Pancreas (tissue), 10 donors: ENCODE results near the gene SYT6. TPM values are rescaled to one million over a fixed set of nuclear protein-coding genes. Genes with fewer than 3 reads are reported as not detected.
A peak's percentile ranks its signal among the peaks of the same experiment; 100 is the strongest.

Experiments
- ATAC-seq, 4 donors: fragments of 200-7000 bp; cut with Tn5 transposase; one replicate each; pipeline versions ENCODE4 v1.8.0 to v1.9.1; 2020; ENCODE audit warnings: mild to moderate bottlenecking in 4 of 4, moderate library complexity in 4 of 4
- DNase-seq, 6 donors: peaks; one replicate each; pipeline ENCODE4 v3.0.0-alpha.2; 2020
- FAIRE-seq: peaks from 2 replicates; lab custom pipeline; 2012; peaks lifted over from hg19 to GRCh38; lab: Jason Lieb, UNC
- H3K27ac ChIP-seq, 4 donors: fragments of 200-600 bp; sonication (generic); 1 replicate in 3 of 4; 2 replicates in 1 of 4; pipeline versions ENCODE4 v1.5.0 to v1.8.0; 2020
- H3K27me3 ChIP-seq, 4 donors: fragments of 200-600 bp; one replicate each; pipeline ENCODE4 v1.8.0; 2021
- H3K36me3 ChIP-seq, 3 donors: fragments of 200-600 bp; sonication (generic) in 1 of 3; one replicate each; pipeline versions ENCODE4 v1.5.0 to v1.8.0; 2020 to 2021
- H3K4me1 ChIP-seq, 3 donors: fragments of 200-600 bp; one replicate each; pipeline ENCODE4 v1.8.0; 2021
- H3K4me3 ChIP-seq, 4 donors: fragments of 200-600 bp; sonication (generic) in 2 of 4; one replicate each; pipeline versions ENCODE4 v1.5.0 to v1.8.0; 2020 to 2021
- H3K9me3 ChIP-seq, 4 donors: fragments of 200-600 bp; one replicate each; pipeline ENCODE4 v1.8.0; 2021
- CTCF ChIP-seq, 4 donors: fragments of 200-600 bp; sonication (generic) in 3 of 4; IDR thresholded peaks; one replicate each; pipeline versions ENCODE4 v1.5.0 to v1.8.0; 2021; ENCODE audit warnings: antibody characterized with exemption in 4 of 4
- WGBS, 2 donors: extraction: QIAGEN DNeasy Blood & Tissue Kit; methylation state at CpG; one replicate each; pipeline ENCODE4 v1.1.7; 2013; 5-methylcytosine and 5-hydroxymethylcytosine counted together
- intact Hi-C, 3 donors: fragments of 100-400 bp; cut with DNase I; formaldehyde crosslinking; loops; one replicate each; pipeline versions ENCODE4 v1.11.1 to v1.14.2; 2022
- polyA plus RNA-seq, 2 donors: library from polyadenylated mRNA; stranded (reverse); fragments of 200-250 nt; gene quantifications; one replicate each; pipeline ENCODE4 v1.2.3, GENCODE V29; 2013
- total RNA-seq, 6 donors: library from RNA; stranded (reverse); fragmentation: NEBNext Ultra II Directional in 4 of 6; extraction: Animal tissue kit (Norgen Biotek cat#: 25700) in 4 of 6; gene quantifications; one replicate each; pipeline versions ENCODE4 v1.2.1 to v1.2.4, GENCODE V29; 2021 to 2023
- donor health status: healthy with polysubstance abuse.
- donor health status: DM: no; HTN: no; CAD: no; lungs with moderate emphysema.
- donor health status: DM: no; HTN: no; CAD: no.
- donor health status: control.
- donor health status: control.
- donor health status: Bipolar disorder and iron deficiency.
- donor health status: DM: yes; HTN: yes; CAD: no.
- donor health status: DM: no; HTN: no; CAD: no.
- donor health status: DM: no; HTN: no; CAD: no.
- donor health status: DM: yes; HTN: yes; CAD: no.

The SYT6 gene
- total and polyA plus RNA-seq, 8 donors: 0.81 to 5.2 (median 2.9) TPM

GRCh38 chr1:114090738-114091505 is 62.7 kb downstream of the SYT6 start:
- no peaks in the 10 kb centered on the region for H3K9me3 ChIP-seq
- no peak overlapping the region for H3K4me3 ChIP-seq
- FAIRE-seq: no peak
- H3K27me3 ChIP-seq: no peaks in the 10 kb centered on the region
- H3K4me1 ChIP-seq: no peaks in the 10 kb centered on the region
- TF ChIP-seq CTCF (IDR thresholded peaks at IDR 0.05): no peak
- no peaks in the 10 kb centered on the region for H3K36me3 ChIP-seq
- WGBS, 2 donors: 78 to 86% methylated on average over 11 of the region's 11 CpGs
- no peak overlapping the region for H3K27ac ChIP-seq
- DNase-seq: no peak
- ATAC-seq: no peak
- intact Hi-C loops: no loop called here

- WGBS, 2 donors: 76 to 80% methylated on average over 4 of the region's 4 CpGs
- intact Hi-C loops: no loop called here
- no peak for DNase-seq
- TF ChIP-seq CTCF (IDR thresholded peaks at IDR 0.05): no peak
- H3K36me3 ChIP-seq: no peaks in the 10 kb centered on the region
- FAIRE-seq: no peak
- H3K4me3 ChIP-seq: no peak overlapping the region
- H3K27me3 ChIP-seq: no peaks in the 10 kb centered on the region
- no peaks in the 10 kb centered on the region for H3K4me1 ChIP-seq
- H3K27ac ChIP-seq: no peak overlapping the region
- no peaks in the 10 kb centered on the region for H3K9me3 ChIP-seq
- ATAC-seq: no peak
These were observed 64.0 kb downstream of the SYT6 start for GRCh38 chr1:114089502-114090138.

- H3K27ac ChIP-seq: no peak overlapping the region
- WGBS, 2 donors: 64 to 67% methylated on average over 13 of the region's 13 CpGs
- intact Hi-C loops: no loop called here
- no peaks in the 10 kb centered on the region for H3K4me1 ChIP-seq
- H3K4me3 ChIP-seq: no peak overlapping the region
- ATAC-seq (peak in 1 of 4 donors; percentile 19), FAIRE-seq (no peak), DNase-seq (no peak)
- no peaks in the 10 kb centered on the region for H3K9me3 ChIP-seq
- no peaks in the 10 kb centered on the region for H3K36me3 ChIP-seq
- H3K27me3 ChIP-seq: no peaks in the 10 kb centered on the region
- TF ChIP-seq CTCF (IDR thresholded peaks at IDR 0.05): no peak
These were observed 65.0 kb downstream of the SYT6 start for GRCh38 chr1:114088392-114089299.

- FAIRE-seq: no peak
- intact Hi-C loops: no loop called here
- Histone ChIP-seq H3K4me1 (no peaks in the 10 kb centered on the region), H3K9me3 (no peaks in the 10 kb centered on the region), H3K4me3 (no peak overlapping the region), H3K36me3 (no peaks in the 10 kb centered on the region), H3K27me3 (no peaks in the 10 kb centered on the region), H3K27ac (no peak overlapping the region)
- WGBS, 2 donors: 77 to 88% methylated on average over 2 of the region's 2 CpGs
- TF ChIP-seq CTCF (IDR thresholded peaks at IDR 0.05): no peak
- no peak for DNase-seq
- no peak for ATAC-seq
These were observed 66.2 kb downstream of the SYT6 start for GRCh38 chr1:114087495-114087894.
